GM06990 (cell line): ENCODE data around the gene LARP4.
"Not testable (repeated sequence)": the region's sequence is repeated elsewhere in the genome, so short reads cannot be mapped to it uniquely, and the experiment has no call there.

Experiments
- DNase-seq: peaks from one replicate; pipeline ENCODE4 v3.0.0-alpha.2; 2011; ENCODE audit not compliant: insufficient read length; ENCODE audit errors: extremely low read depth
- H3K27me3 ChIP-seq: replicated peaks from 2 replicates; pipeline ENCODE4 v1.6.0; 2011; ENCODE audit warnings: low read length; ENCODE audit not compliant: control insufficient read depth, insufficient read depth
- H3K36me3 ChIP-seq: 2 replicates; pipeline ENCODE4 v1.5.1; 2011; ENCODE audit warnings: low read length; ENCODE audit not compliant: control insufficient read depth, insufficient read depth
- H3K4me3 ChIP-seq: replicated peaks from 2 replicates; pipeline ENCODE4 v1.5.1; 2011; ENCODE audit warnings: low read depth, mild to moderate bottlenecking, control low read depth, low read length
- CTCF ChIP-seq: IDR thresholded peaks from 2 replicates; pipeline ENCODE4 v1.5.1; 2011; ENCODE audit warnings: low read length, control low read depth, mild to moderate bottlenecking, inconsistent platforms; ENCODE audit not compliant: insufficient read depth, poor library complexity, severe bottlenecking

The LARP4 gene

GRCh38 chr12:50355365-50355764 lies 45.3 kb upstream of the LARP4 start:
- TF ChIP-seq CTCF: no peak
- Histone ChIP-seq H3K27me3 (no peaks in the 10 kb centered on the region), H3K4me3 (no peak overlapping the region), H3K36me3 (no peaks in the 10 kb centered on the region)
- no peak for DNase-seq

GRCh38 chr12:50362671-50363070 lies 38.0 kb upstream of the LARP4 start:
- Histone ChIP-seq H3K27me3 (no peaks in the 10 kb centered on the region), H3K36me3 (no peaks in the 10 kb centered on the region), H3K4me3 (no peak overlapping the region)
- DNase-seq: no peak
- TF ChIP-seq CTCF: no peak

GRCh38 chr12:50363141-50363540 lies 37.5 kb upstream of the LARP4 start:
- no peak for DNase-seq
- no peak overlapping the region for H3K4me3 ChIP-seq
- H3K27me3 ChIP-seq: no peaks in the 10 kb centered on the region
- no peak for TF ChIP-seq CTCF
- H3K36me3 ChIP-seq: no peaks in the 10 kb centered on the region

GRCh38 chr12:50365709-50366406 lies 34.8 kb upstream of the LARP4 start:
- DNase-seq: no peak
- H3K4me3 ChIP-seq: no peak overlapping the region
- H3K36me3 ChIP-seq: no peaks in the 10 kb centered on the region
- no peak for TF ChIP-seq CTCF
- no peaks in the 10 kb centered on the region for H3K27me3 ChIP-seq

GRCh38 chr12:50370672-50371071 lies 30.0 kb upstream of the LARP4 start:
- DNase-seq, H3K27me3 ChIP-seq, H3K36me3 ChIP-seq: not testable (repeated sequence)

GRCh38 chr12:50375802-50376201 lies 24.9 kb upstream of the LARP4 start:
- no peak for TF ChIP-seq CTCF
- no peak for DNase-seq
- Histone ChIP-seq H3K4me3 (no peak overlapping the region), H3K27me3 (no peaks in the 10 kb centered on the region), H3K36me3 (no peaks in the 10 kb centered on the region)

More at GRCh38 chr12:50370672-50371071, 30.0 kb upstream of the LARP4 start:
- H3K4me3 ChIP-seq: not testable (repeated sequence)
